SK-N-SH treated with all-trans-retinoic acid at 6 μM for 48 hours (cell line): ENCODE results near the gene DOCK4.
A peak's percentile ranks its signal among the peaks of the same experiment; 100 is the strongest.

ENCODE experiments used
- ATAC-seq: fragments of 200-7000 bp; cut with Tn5 transposase; 3 replicates; pipeline ENCODE4 v1.9.1; 2020; ENCODE audit warnings: mild to moderate bottlenecking, moderate library complexity
- ARNTL ChIP-seq: fragments of 450-650 bp; formaldehyde crosslinking; IDR thresholded peaks from 2 replicates; pipeline ENCODE4 v1.5.0; 2020; ENCODE audit warnings: low read depth, mild to moderate bottlenecking, moderate library complexity, borderline replicate concordance
- BACH2 ChIP-seq: fragments of 250-450 bp; sonication (Bioruptor Pico); IDR thresholded peaks from 2 replicates; pipeline ENCODE4 v1.9.0; 2021; ENCODE audit warnings: mild to moderate bottlenecking, borderline replicate concordance
- CREB5 ChIP-seq: fragments of 250-450 bp; sonication (Bioruptor Pico); IDR thresholded peaks from 2 replicates; pipeline ENCODE4 v1.5.1; 2020; ENCODE audit warnings: low read depth, mild to moderate bottlenecking, moderate library complexity
- CSDC2 ChIP-seq: fragments of 250-450 bp; sonication (Bioruptor Pico); IDR thresholded peaks from 2 replicates; pipeline ENCODE4 v1.5.0; 2020; ENCODE audit warnings: mild to moderate bottlenecking, moderate library complexity
- CSRNP3 ChIP-seq: fragments of 250-450 bp; sonication (Bioruptor Pico); IDR thresholded peaks from 2 replicates; pipeline ENCODE4 v1.5.1; 2021; ENCODE audit warnings: mild to moderate bottlenecking, moderate library complexity
- ESRRG ChIP-seq: fragments of 250-450 bp; sonication (Bioruptor Pico); IDR thresholded peaks from 2 replicates; pipeline ENCODE4 v1.6.1; 2021; ENCODE audit warnings: mild to moderate bottlenecking
- GLIS3 ChIP-seq: fragments of 250-450 bp; sonication (Bioruptor Pico); IDR thresholded peaks from 2 replicates; pipeline ENCODE4 v1.5.0; 2020; ENCODE audit warnings: mild to moderate bottlenecking, moderate library complexity
- ISL1 ChIP-seq: fragments of 250-450 bp; sonication (Bioruptor Pico); IDR thresholded peaks from 2 replicates; pipeline ENCODE4 v2.1.2; 2022; ENCODE audit warnings: mild to moderate bottlenecking, moderate library complexity
- OSR1 ChIP-seq: fragments of 250-450 bp; sonication (Bioruptor Pico); IDR thresholded peaks from 2 replicates; pipeline ENCODE4 v1.8.0; 2022; ENCODE audit warnings: moderate library complexity, mild to moderate bottlenecking, inconsistent platforms
- PATZ1 ChIP-seq: fragments of 250-450 bp; sonication (Bioruptor Pico); IDR thresholded peaks from 2 replicates; pipeline ENCODE4 v1.8.0; 2020; ENCODE audit warnings: mild to moderate bottlenecking, moderate library complexity, borderline replicate concordance
- POU6F1 ChIP-seq: fragments of 250-450 bp; sonication (Bioruptor Pico); IDR thresholded peaks from 2 replicates; pipeline ENCODE4 v1.8.0; 2021; ENCODE audit warnings: low read depth, mild to moderate bottlenecking, moderate library complexity, borderline replicate concordance
- PPARA ChIP-seq: fragments of 250-450 bp; sonication (Bioruptor Pico); IDR thresholded peaks from 2 replicates; pipeline ENCODE4 v1.5.0; 2020; ENCODE audit warnings: mild to moderate bottlenecking, borderline replicate concordance
- RARB ChIP-seq: fragments of 250-450 bp; sonication (Bioruptor Pico); IDR thresholded peaks from 2 replicates; pipeline ENCODE4 v1.8.0; 2021; ENCODE audit warnings: mild to moderate bottlenecking, moderate library complexity
- SNAI2 ChIP-seq: fragments of 250-450 bp; sonication (Bioruptor Pico); IDR thresholded peaks from 2 replicates; pipeline ENCODE4 v1.5.0; 2020; ENCODE audit warnings: mild to moderate bottlenecking, moderate library complexity
- TCF4 ChIP-seq: fragments of 250-450 bp; sonication (Bioruptor Pico); IDR thresholded peaks from 2 replicates; pipeline ENCODE4 v1.8.0; 2021; ENCODE audit warnings: mild to moderate bottlenecking, moderate library complexity, borderline replicate concordance
- TSHZ2 ChIP-seq: fragments of 250-450 bp; sonication (Bioruptor Pico); IDR thresholded peaks from 2 replicates; pipeline ENCODE4 v1.5.0; 2020; ENCODE audit warnings: mild to moderate bottlenecking, moderate library complexity
- ZC3H10 ChIP-seq: fragments of 250-450 bp; sonication (Bioruptor Pico); IDR thresholded peaks from 2 replicates; pipeline ENCODE4 v1.5.1; 2021; ENCODE audit warnings: mild to moderate bottlenecking, moderate library complexity
- ZFP3 ChIP-seq: fragments of 250-450 bp; sonication (Bioruptor Pico); IDR thresholded peaks from 2 replicates; pipeline ENCODE4 v1.5.0; 2020; ENCODE audit warnings: mild to moderate bottlenecking, moderate library complexity
- ZFP30 ChIP-seq: fragments of 450-650 bp; formaldehyde crosslinking; IDR thresholded peaks from 2 replicates; pipeline ENCODE4 v1.5.0; 2022; ENCODE audit warnings: mild to moderate bottlenecking, moderate library complexity
- ZNF565 ChIP-seq: fragments of 450-650 bp; formaldehyde crosslinking; conservative IDR thresholded peaks from 2 replicates; pipeline ENCODE4 v1.5.0; 2020; ENCODE audit warnings: low read depth, mild to moderate bottlenecking, moderate library complexity
- ZNF70 ChIP-seq: fragments of 450-650 bp; formaldehyde crosslinking; IDR thresholded peaks from 2 replicates; pipeline ENCODE4 v1.5.0; 2020; ENCODE audit warnings: mild to moderate bottlenecking, moderate library complexity
- ZNF8 ChIP-seq: fragments of 450-650 bp; formaldehyde crosslinking; IDR thresholded peaks from 2 replicates; pipeline ENCODE4 v1.5.0; 2020; ENCODE audit warnings: mild to moderate bottlenecking, moderate library complexity

Gene DOCK4

GRCh38 chr7:112013274-112013673 lies 192.9 kb downstream of the DOCK4 start:
- TF ChIP-seq TCF4 (no peak), POU6F1 (no peak), ESRRG (no peak), PATZ1 (CRISPR knock-in tag) (no peak), ZNF565 (CRISPR knock-in tag) (no peak), CSDC2 (CRISPR knock-in tag) (no peak), GLIS3 (CRISPR knock-in tag) (no peak), TSHZ2 (CRISPR knock-in tag) (no peak), RARB (CRISPR knock-in tag) (no peak), ARNTL (CRISPR knock-in tag) (no peak), OSR1 (no peak), ZFP3 (CRISPR knock-in tag) (no peak), ZFP30 (CRISPR knock-in tag) (no peak), SNAI2 (CRISPR knock-in tag) (no peak), CREB5 (no peak), ZNF70 (CRISPR knock-in tag) (no peak)
- ATAC-seq = no peak

GRCh38 chr7:112012242-112012641 lies 194.0 kb downstream of the DOCK4 start:
- ATAC-seq = no peak
- TF ChIP-seq ISL1 (CRISPR knock-in tag) (peak; percentile 18; the same call in 1 of the 2 replicates), PATZ1 (CRISPR knock-in tag) (no peak), ZC3H10 (CRISPR knock-in tag) (no peak), CSRNP3 (CRISPR knock-in tag) (no peak), ZNF70 (CRISPR knock-in tag) (no peak)

GRCh38 chr7:112010994-112011393 lies 195.2 kb downstream of the DOCK4 start:
- no peak for ATAC-seq
- TF ChIP-seq ISL1 (CRISPR knock-in tag) (no peak), ZNF70 (CRISPR knock-in tag) (no peak), POU6F1 (no peak), ARNTL (CRISPR knock-in tag) (no peak), BACH2 (no peak), ZFP30 (CRISPR knock-in tag) (no peak), SNAI2 (CRISPR knock-in tag) (no peak), OSR1 (no peak), CSDC2 (CRISPR knock-in tag) (no peak), GLIS3 (CRISPR knock-in tag) (no peak), PATZ1 (CRISPR knock-in tag) (no peak), CREB5 (no peak), PPARA (CRISPR knock-in tag) (no peak), ZNF8 (CRISPR knock-in tag) (no peak)
